Activated CD8-positive, alpha-beta memory T cell treated with anti-CD3 and anti-CD28 coated beads, Interleukin-2, amount 10 ng/mL, durations not matched to agents 7 days and 5 days (primary cell): Measurements from ENCODE around the gene LRRC3. TPM values are rescaled to one million over a fixed set of nuclear protein-coding genes. Genes with fewer than 3 reads are reported as not detected.
A peak's percentile ranks its signal among the peaks of the same experiment; 100 is the strongest.
"Not testable (repeated sequence)": the region's sequence is repeated elsewhere in the genome, so short reads cannot be mapped to it uniquely, and the experiment has no call there.

Source experiments
- ATAC-seq: fragments of 150-1000 bp; cut with Tn5 transposase; one replicate; pipeline ENCODE4 v1.10.0; 2021; ENCODE audit warnings: moderate library complexity
- CTCF ChIA-PET: fragments of 350-600 bp; sonication (Branson Sonifier 250); formaldehyde crosslinking; loops from one replicate; lab custom pipeline; 2021; ENCODE audit warnings: antibody characterized with exemption; lab: Charles Lee
- DNase-seq: peaks from one replicate; pipeline ENCODE4 v3.0.0-alpha.2; 2020
- H3K27ac Mint-ChIP-seq: one replicate; pipeline ENCODE4 v1.8.0; 2021; ENCODE audit warnings: mild to moderate bottlenecking, mixed read lengths
- H3K27me3 Mint-ChIP-seq: one replicate; pipeline ENCODE4 v1.8.0; 2021; ENCODE audit warnings: mixed read lengths
- H3K36me3 Mint-ChIP-seq: one replicate; pipeline ENCODE4 v1.8.0; 2021; ENCODE audit warnings: mild to moderate bottlenecking, mixed read lengths
- H3K4me1 Mint-ChIP-seq: one replicate; pipeline ENCODE4 v1.8.0; 2021; ENCODE audit warnings: mixed read lengths
- H3K4me3 Mint-ChIP-seq: one replicate; pipeline ENCODE4 v1.8.0; 2021; ENCODE audit warnings: mild to moderate bottlenecking, moderate library complexity, mixed read lengths
- H3K9me3 Mint-ChIP-seq: one replicate; pipeline ENCODE4 v1.8.0; 2022; ENCODE audit warnings: low read depth, mixed read lengths
- total RNA-seq, 2 experiments: library from RNA; stranded (reverse); gene quantifications; one replicate each; pipeline ENCODE4 v1.2.3, GENCODE V29; 2021

LRRC3 gene, protein sequence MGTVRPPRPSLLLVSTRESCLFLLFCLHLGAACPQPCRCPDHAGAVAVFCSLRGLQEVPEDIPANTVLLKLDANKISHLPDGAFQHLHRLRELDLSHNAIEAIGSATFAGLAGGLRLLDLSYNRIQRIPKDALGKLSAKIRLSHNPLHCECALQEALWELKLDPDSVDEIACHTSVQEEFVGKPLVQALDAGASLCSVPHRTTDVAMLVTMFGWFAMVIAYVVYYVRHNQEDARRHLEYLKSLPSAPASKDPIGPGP
- total RNA-seq = 1 to 10 TPM; 2.3 to 3.9 TPM

DNA sequence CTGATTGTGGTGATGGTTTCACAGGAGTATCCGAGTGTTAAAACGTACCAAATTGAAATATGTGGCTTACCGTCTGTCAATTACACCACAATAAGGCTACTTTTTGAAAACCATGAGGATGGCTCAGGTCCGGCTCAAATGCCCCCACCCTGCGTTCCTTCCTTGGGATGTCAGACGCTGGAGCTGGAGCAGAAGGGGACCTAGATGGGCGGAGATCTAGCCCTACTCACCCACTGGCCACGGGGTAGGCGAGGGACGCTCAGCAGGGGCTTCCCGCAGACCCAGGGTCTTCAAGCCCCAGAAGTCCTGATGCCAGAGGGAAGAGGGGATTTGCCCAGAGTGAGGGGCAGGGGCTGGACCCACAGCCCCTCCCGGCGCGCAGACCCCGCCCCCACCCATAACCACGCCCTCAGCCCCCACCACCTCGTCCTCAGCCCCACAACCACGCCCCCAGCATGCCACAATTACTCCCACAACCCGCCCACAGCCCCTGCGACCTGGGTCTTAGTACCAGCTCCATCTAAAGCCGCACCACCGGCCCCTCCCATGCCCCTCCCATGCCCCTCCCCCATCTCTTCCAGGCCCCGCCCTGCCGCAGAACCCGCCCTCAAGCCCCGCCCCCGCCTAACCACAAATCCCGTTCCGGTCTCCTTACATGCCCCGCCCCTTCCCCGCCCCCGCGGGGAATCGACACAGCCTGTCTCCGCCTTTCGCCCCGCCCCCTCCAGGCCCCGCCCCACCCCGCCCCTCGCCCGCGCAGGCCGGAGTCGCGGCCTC lies at the start of gene LRRC3:
Gene LRRC3 (plus strand): TSS at position 764 of the 777 bp plus-strand sequence. CDS start 1,135 bp downstream, outside the sequence.
- DNase-seq = peak; percentile 87
- Mint-ChIP-seq H3K4me3 (peak within 1 kb of the TSS; percentile 69), H3K27me3 (peaks cover 34% of the 10 kb centered on the region), H3K4me1 (peaks cover 8% of the 10 kb centered on the region), H3K27ac (no peak within 1 kb of the TSS), H3K36me3 (no peaks in the 10 kb centered on the region), H3K9me3 (peaks cover 8% of the 10 kb centered on the region)
- CTCF ChIA-PET = interaction anchor here (0.8 to 1.7 kb wide), 3 partner anchors 25 to 29 kb away, joined by 3 read pairs; no protein-coding TSS in a partner anchor
- peak; percentile 77 for ATAC-seq

DNA sequence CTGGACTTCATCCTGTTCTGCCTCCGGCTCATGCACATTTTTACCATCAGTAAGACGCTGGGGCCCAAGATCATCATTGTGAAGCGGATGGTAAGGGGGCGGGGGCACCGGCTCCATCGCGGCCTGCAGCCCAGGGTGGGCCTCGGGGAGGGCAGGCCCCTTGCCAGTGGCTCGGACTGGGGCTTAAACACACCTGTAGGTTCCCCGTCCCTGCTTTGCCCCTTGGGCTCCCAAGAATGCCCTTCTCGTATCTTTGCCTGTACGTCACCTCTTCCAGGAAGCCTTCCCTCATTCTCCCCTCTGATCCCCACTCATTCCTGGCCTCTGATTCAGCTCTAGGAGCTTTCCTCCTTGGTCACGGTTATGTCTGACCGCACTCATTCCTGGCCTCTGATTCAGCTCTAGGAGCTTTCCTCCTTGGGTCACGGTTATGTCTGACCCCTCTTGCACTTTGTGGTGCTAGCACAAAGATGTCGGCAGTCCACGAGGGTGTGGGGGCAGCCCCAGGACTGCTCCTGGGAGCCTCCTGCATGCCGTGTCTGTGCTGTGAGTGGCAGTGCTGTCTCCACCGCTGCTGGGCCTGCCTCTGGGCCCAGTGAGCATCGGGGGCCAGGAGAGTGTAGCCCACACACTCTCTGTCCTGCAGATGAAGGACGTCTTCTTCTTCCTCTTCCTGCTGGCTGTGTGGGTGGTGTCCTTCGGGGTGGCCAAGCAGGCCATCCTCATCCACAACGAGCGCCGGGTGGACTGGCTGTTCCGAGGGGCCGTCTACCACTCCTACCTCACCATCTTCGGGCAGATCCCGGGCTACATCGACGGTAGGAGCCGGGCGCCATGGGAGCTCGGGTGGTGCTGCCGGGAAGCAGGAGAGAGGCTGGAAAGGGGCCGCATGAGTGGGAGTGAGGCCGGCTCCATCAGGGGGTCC lies 49.1 kb upstream of the LRRC3 start:
- H3K27ac Mint-ChIP-seq = no peak overlapping the region
- peaks cover 3% of the 10 kb centered on the region for H3K4me1 Mint-ChIP-seq
- CTCF ChIA-PET = no interaction called here
- peaks cover 7% of the 10 kb centered on the region for H3K9me3 Mint-ChIP-seq
- H3K4me3 Mint-ChIP-seq = no peak overlapping the region
- ATAC-seq = no peak
- no peak for DNase-seq
- H3K36me3 Mint-ChIP-seq = peaks cover 32% of the 10 kb centered on the region
- H3K27me3 Mint-ChIP-seq = no peaks in the 10 kb centered on the region

DNA sequence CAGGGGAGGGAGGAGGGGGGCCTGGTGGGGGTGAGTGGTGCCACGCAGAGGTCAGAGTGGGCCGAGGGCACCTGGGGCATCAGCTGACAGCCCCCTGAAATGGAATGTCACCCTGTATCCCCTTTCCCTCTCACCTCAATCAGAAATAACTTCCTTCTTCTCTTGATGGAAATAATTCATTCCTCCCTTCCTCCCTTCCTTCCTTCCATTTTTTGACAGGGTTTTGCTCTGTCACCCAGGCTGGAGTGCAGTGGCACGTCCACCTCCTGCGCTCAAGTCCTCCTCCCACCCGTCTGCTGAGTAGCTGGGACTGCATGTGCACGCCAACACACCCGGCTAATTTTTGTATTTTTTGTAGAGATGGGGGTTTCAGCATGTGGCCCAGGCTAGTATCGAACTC lies 48.4 kb upstream of the LRRC3 start:
- CTCF ChIA-PET = interaction anchor here (0.6 to 0.7 kb wide), 2 partner anchors 211 to 1425 kb away, joined by 3 read pairs; no protein-coding TSS in a partner anchor
- Mint-ChIP-seq H3K36me3 (peaks cover 35% of the 10 kb centered on the region), H3K27ac (peak overlapping the region; percentile 28), H3K4me1 (peaks cover 3% of the 10 kb centered on the region), H3K4me3 (no peak overlapping the region), H3K9me3 (peaks cover 7% of the 10 kb centered on the region), H3K27me3 (no peaks in the 10 kb centered on the region)
- DNase-seq (no peak), ATAC-seq (no peak)

DNA sequence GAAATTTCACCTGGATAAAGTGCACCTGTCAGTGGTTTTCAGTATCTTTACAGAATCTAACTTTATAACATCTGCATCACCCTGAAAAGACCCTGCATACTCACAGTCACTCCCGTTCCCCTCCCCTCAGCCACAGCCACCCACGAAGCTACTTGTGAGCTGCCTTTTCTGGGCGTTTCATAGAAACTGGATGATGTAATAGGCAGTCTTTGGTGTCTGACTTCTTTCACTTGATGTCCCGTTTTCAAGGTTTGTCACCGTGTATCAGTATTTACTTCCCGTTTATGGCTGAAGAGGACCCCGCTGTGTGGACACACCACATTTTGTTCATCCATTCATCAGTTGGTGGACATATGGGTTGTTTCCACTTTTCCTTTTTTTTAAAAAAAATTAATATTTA lies 47.8 kb upstream of the LRRC3 start:
- DNase-seq (no peak), ATAC-seq (no peak)
- no peak overlapping the region for H3K4me3 Mint-ChIP-seq
- H3K27ac Mint-ChIP-seq = no peak overlapping the region
- peaks cover 2% of the 10 kb centered on the region for H3K27me3 Mint-ChIP-seq
- CTCF ChIA-PET = interaction anchor here (0.6 to 0.7 kb wide), 2 partner anchors 211 to 1425 kb away, joined by 3 read pairs; no protein-coding TSS in a partner anchor
- H3K9me3 Mint-ChIP-seq = peaks cover 9% of the 10 kb centered on the region
- H3K4me1 Mint-ChIP-seq = peaks cover 3% of the 10 kb centered on the region
- peaks cover 36% of the 10 kb centered on the region for H3K36me3 Mint-ChIP-seq

DNA sequence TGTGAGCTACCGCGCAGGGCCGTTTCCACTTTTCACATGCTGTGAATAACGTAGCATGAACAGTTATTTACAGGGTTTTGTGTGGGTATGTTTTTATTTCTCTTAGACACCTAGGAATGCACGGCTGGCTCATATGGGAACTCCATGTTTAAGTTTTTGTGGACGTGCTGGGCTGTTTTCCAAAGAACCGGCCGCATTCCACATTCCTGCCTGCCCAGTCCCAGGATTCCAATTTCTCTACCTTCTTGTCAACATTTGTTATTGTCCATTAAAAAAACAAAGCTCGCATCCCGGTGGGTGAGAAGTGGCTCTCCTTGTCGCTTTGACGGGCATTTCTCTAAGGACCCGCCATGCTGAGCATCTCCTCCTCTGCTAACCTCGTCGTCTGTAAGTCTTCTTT lies 47.1 kb upstream of the LRRC3 start:
- Mint-ChIP-seq H3K36me3 (peaks cover 40% of the 10 kb centered on the region), H3K4me1 (peaks cover 3% of the 10 kb centered on the region), H3K4me3 (no peak overlapping the region), H3K27ac (no peak overlapping the region), H3K9me3 (peaks cover 9% of the 10 kb centered on the region), H3K27me3 (peaks cover 3% of the 10 kb centered on the region)
- CTCF ChIA-PET = no interaction called here
- DNase-seq (no peak), ATAC-seq (no peak)

DNA sequence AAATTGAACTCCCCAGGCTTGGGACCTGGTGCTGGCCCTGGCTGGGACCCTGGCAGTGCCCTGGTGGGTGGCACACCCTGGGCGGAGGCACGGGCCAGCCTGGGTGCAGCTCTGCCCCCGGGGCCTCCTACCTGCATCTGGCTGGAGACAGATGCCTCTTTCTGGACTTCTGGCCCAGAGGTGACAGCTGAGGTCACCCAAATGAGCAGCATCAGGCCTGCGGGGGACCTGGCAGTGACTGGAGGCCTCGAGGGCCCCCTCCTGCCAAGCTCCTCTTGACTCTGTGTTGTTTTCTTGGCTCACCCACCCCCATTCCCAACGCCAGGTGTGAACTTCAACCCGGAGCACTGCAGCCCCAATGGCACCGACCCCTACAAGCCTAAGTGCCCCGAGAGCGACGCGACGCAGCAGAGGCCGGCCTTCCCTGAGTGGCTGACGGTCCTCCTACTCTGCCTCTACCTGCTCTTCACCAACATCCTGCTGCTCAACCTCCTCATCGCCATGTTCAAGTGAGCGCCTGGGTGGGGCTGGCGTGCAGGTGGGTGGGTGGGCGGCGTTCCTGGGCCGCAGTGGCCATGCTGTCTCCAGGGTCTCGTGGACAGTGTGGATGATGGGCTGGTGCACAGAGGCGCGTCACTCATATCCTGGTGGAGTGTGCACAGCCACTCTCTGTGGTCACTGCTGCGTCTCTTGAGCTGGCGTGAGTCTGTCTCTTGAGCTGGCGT lies 41.6 kb upstream of the LRRC3 start:
- Mint-ChIP-seq H3K36me3 (peaks cover 33% of the 10 kb centered on the region), H3K27me3 (peaks cover 3% of the 10 kb centered on the region), H3K4me3 (no peak overlapping the region), H3K4me1 (no peaks in the 10 kb centered on the region), H3K27ac (no peak overlapping the region), H3K9me3 (peaks cover 5% of the 10 kb centered on the region)
- CTCF ChIA-PET = no interaction called here
- DNase-seq (no peak), ATAC-seq (no peak)

DNA sequence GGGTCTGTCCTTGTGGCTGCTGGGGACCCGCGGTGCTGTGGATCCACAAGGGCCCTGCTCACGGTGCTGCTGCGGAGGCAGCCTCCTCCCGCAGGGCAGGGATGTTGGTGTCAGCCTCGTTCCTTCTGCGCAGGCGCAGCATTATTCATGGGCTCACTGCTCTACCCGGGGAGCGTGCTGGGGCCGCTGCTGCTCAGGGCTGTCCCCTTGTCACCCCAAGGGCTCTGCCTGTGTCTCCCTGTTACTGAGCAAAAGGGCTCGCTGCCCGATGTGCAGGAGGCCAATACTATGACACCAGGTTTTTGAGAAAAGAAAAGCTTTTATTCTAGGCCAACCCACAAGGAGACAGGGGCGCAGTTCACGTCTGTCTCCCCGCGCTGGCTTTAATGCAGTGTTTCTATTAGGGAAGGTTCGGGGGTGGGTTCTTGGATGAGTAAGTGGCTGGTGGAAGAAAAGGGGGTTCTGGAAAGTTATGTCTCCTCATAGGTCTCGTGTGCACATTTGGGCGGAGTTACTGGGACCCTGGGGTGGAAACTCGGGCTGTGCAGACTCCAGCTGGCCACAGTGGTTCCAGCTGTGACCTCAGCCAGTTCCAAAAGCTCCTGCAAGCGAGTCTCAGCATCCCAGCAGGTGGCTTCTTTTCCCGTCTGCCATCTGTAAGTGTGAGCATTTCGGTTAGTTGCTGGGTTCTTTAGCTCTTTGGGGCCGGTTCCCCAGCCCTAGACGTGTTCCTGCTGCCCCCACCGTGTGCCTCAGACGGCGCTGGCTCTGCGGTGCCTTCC lies 40.8 kb upstream of the LRRC3 start:
- CTCF ChIA-PET = no interaction called here
- peaks cover 35% of the 10 kb centered on the region for H3K36me3 Mint-ChIP-seq
- peaks cover 5% of the 10 kb centered on the region for H3K9me3 Mint-ChIP-seq
- no peaks in the 10 kb centered on the region for H3K4me1 Mint-ChIP-seq
- H3K27me3 Mint-ChIP-seq = peaks cover 3% of the 10 kb centered on the region
- no peak overlapping the region for H3K4me3 Mint-ChIP-seq
- no peak overlapping the region for H3K27ac Mint-ChIP-seq
- no peak for ATAC-seq
- no peak for DNase-seq

DNA sequence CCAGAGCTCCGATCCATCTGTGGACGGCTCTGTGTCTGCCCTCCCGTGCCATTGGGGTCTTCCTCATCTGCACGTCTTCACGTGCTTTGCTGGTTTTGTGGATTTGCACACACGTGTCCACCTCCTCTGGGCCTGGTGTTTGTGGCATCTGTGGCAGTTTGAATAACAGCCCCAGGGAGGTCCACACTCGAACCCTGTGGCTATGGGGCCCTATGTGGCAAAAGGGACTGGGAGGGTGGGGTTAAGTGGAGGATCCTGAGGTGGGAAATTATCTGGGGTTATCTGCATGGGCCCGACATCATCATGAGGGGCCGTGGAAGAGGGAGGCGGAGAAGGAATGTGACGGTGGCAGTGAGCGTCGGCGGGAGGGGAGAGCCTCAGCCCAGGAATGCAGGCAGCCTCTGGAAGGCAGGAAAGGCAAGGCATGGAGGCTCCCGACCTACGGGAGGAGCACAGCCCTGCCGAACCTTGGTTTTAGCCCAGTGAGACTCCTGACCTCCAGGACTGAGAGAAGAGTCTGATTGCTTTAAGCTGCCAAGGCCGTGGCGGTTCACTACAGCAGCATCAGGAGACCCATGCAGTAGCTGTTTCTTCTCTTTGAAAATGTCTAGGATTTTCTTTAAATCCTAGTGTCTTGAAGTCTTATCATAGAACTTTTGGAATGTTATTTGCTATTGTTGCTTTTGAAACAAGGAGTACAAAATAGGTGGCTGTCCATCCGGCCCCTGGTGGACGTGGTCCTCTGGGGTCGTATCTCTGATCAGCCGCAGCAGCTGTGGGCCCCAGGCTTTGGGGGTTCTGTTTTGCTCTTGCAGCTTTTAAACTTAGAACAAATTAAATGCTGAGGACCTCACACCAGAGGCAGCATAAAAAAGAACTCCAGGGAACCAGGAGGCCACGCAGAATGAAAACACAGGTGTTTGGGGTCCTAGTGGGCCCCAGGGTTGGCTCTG lies 40.0 kb upstream of the LRRC3 start:
- DNase-seq (no peak), ATAC-seq (no peak)
- Mint-ChIP-seq H3K9me3 (peaks cover 8% of the 10 kb centered on the region), H3K27me3 (peaks cover 3% of the 10 kb centered on the region), H3K27ac (no peak overlapping the region), H3K4me3 (no peak overlapping the region), H3K4me1 (no peaks in the 10 kb centered on the region), H3K36me3 (peaks cover 36% of the 10 kb centered on the region)
- CTCF ChIA-PET = no interaction called here

DNA sequence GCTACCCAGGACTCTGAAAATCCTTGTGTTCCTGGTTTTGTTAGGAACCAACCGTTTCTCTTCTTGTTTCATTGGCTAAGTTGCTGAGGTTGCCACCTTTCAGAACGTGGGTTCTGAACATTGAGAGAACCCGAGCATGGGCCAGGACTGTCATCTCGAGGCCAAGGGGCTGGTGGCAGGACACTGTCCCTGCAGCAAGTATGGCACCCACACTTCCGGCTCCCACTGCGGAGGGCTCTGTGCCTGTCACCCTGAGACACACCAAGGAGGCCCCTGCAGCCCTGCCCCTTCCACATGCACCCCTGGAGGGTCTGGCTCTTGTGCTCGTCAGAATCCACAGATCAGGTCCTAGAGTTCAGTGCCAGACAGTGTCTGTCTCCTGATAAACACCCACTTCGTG lies 39.1 kb upstream of the LRRC3 start:
- peaks cover 36% of the 10 kb centered on the region for H3K36me3 Mint-ChIP-seq
- no peak overlapping the region for H3K27ac Mint-ChIP-seq
- H3K4me1 Mint-ChIP-seq = no peaks in the 10 kb centered on the region
- H3K9me3 Mint-ChIP-seq = peaks cover 8% of the 10 kb centered on the region
- DNase-seq = no peak
- H3K27me3 Mint-ChIP-seq = peaks cover 3% of the 10 kb centered on the region
- CTCF ChIA-PET = no interaction called here
- H3K4me3 Mint-ChIP-seq = no peak overlapping the region
- no peak for ATAC-seq

DNA sequence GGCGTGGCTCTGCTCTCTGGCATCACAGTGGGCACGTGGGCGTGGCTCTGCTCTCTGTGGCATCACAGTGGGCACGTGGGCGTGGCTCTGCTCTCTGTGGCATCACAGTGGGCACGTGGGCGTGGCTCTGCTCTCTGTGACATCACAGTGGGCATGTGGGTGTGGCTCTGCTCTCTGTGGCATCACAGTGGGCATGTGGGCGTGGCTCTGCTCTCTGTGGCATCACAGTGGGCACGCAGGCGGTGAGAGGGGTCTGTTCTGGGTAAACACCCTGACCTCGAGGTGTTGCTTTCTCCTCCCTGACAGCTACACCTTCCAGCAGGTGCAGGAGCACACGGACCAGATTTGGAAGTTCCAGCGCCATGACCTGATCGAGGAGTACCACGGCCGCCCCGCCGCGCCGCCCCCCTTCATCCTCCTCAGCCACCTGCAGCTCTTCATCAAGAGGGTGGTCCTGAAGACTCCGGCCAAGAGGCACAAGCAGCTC lies 37.6 kb upstream of the LRRC3 start:
- H3K27me3 Mint-ChIP-seq, CTCF ChIA-PET, H3K9me3 Mint-ChIP-seq, DNase-seq, ATAC-seq, H3K4me3 Mint-ChIP-seq, H3K4me1 Mint-ChIP-seq, H3K27ac Mint-ChIP-seq: not testable (repeated sequence)
- peaks cover 30% of the 10 kb centered on the region for H3K36me3 Mint-ChIP-seq

DNA sequence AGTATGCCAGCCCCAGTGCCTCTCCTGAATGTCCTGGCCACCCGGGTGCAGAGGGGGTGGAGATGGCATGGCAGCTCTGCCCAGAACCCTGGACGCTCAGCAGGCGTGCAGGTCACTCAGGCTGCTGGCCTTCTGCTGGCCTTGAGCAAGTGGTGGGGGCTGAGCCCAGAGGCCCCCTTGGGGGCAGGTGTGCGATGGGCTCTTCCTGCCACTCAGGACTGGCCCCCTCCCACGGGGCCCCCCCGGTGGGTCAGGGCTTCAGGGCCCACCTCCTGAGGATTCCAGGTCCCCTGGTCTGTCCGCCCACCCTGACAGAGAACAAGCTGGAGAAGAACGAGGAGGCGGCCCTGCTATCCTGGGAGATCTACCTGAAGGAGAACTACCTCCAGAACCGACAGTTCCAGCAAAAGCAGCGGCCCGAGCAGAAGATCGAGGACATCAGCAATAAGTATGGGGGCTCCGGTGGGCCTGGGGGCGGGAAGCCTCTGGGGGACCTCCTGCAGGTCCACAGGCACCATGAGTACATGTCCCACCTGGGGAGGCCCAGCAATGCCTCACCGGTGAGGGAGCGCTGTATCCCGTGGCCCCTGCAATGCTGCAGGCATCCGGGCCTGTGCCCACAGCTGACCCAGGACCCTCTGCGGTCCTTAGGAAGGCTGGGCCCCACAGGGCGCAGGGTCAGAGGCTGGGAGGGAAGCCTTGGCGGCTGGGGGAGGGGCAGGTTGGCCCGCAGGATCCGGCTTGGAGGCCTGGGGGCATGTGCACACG lies 37.0 kb upstream of the LRRC3 start:
- no peak overlapping the region for H3K4me3 Mint-ChIP-seq
- no peaks in the 10 kb centered on the region for H3K4me1 Mint-ChIP-seq
- H3K27me3 Mint-ChIP-seq = no peaks in the 10 kb centered on the region
- CTCF ChIA-PET = no interaction called here
- DNase-seq = no peak
- peaks cover 6% of the 10 kb centered on the region for H3K9me3 Mint-ChIP-seq
- H3K27ac Mint-ChIP-seq = no peak overlapping the region
- H3K36me3 Mint-ChIP-seq = peaks cover 28% of the 10 kb centered on the region
- ATAC-seq = no peak
